Ectodermal cell (in vitro differentiated cells): ENCODE measurements around the gene KRTAP25-1.

Experiments
- H3K27ac ChIP-seq: 2 replicates; pipeline ENCODE4 v1.7.0; 2013; ENCODE audit warnings: mild to moderate bottlenecking, low read depth, low read length; ENCODE audit not compliant: insufficient read depth, poor library complexity, severe bottlenecking
- H3K27me3 ChIP-seq: 2 replicates; pipeline ENCODE4 v1.7.0; 2013; ENCODE audit warnings: mild to moderate bottlenecking, low read length; ENCODE audit not compliant: insufficient read depth, control insufficient read depth, poor library complexity, severe bottlenecking
- H3K36me3 ChIP-seq: one replicate; pipeline ENCODE4 v1.7.0; 2013; ENCODE audit warnings: low read length; ENCODE audit not compliant: control insufficient read depth, insufficient read depth
- H3K4me1 ChIP-seq: one replicate; pipeline ENCODE4 v1.7.0; 2013; ENCODE audit warnings: low read length; ENCODE audit not compliant: control insufficient read depth, insufficient read depth
- H3K4me3 ChIP-seq: 2 replicates; pipeline ENCODE4 v1.7.0; 2013; ENCODE audit warnings: low read depth, low read length, control low read depth; ENCODE audit not compliant: insufficient read depth
- H3K9me3 ChIP-seq: 2 replicates; pipeline ENCODE4 v1.7.0; 2013; ENCODE audit warnings: mild to moderate bottlenecking, low read length, moderate library complexity; ENCODE audit not compliant: control insufficient read depth
- WGBS, 2 experiments: methylation state at CpG; one replicate each; pipeline ENCODE4 v1.1.7; 2013; ENCODE audit warnings: missing lambda C conversion rate in 2 of 2; 5-methylcytosine and 5-hydroxymethylcytosine counted together

KRTAP25-1 gene

GRCh38 chr21:30255679-30256078, 33.6 kb downstream of the KRTAP25-1 start:
- no peaks in the 10 kb centered on the region for H3K4me1 ChIP-seq
- WGBS, 2 experiments: 89 to 100% methylated on average over 1 of the region's 1 CpG
- H3K9me3 ChIP-seq: no peaks in the 10 kb centered on the region
- H3K27me3 ChIP-seq: no peaks in the 10 kb centered on the region
- H3K36me3 ChIP-seq: no peaks in the 10 kb centered on the region
- H3K27ac ChIP-seq: no peak overlapping the region
- no peak overlapping the region for H3K4me3 ChIP-seq

GRCh38 chr21:30251781-30252180, 37.5 kb downstream of the KRTAP25-1 start:
- no peak overlapping the region for H3K27ac ChIP-seq
- no peaks in the 10 kb centered on the region for H3K9me3 ChIP-seq
- H3K4me3 ChIP-seq: no peak overlapping the region
- WGBS, 2 experiments: 100% methylated on average over 1 of the region's 1 CpG; no CpG with 5 or more reads in 1 of the 2 experiments
- no peaks in the 10 kb centered on the region for H3K27me3 ChIP-seq
- H3K4me1 ChIP-seq: no peaks in the 10 kb centered on the region
- H3K36me3 ChIP-seq: no peaks in the 10 kb centered on the region

GRCh38 chr21:30249936-30250335, 39.4 kb downstream of the KRTAP25-1 start:
- Histone ChIP-seq H3K4me1 (no peaks in the 10 kb centered on the region), H3K27ac (no peak overlapping the region), H3K36me3 (no peaks in the 10 kb centered on the region), H3K9me3 (no peaks in the 10 kb centered on the region), H3K27me3 (no peaks in the 10 kb centered on the region), H3K4me3 (no peak overlapping the region)
- WGBS, 2 experiments: 58 to 87% methylated on average over 2 to 3 of the region's 3 CpGs

- H3K4me3 ChIP-seq: no peak overlapping the region
These were observed 40.5 kb downstream of the KRTAP25-1 start for GRCh38 chr21:30248844-30249243.

GRCh38 chr21:30245061-30245460, 44.3 kb downstream of the KRTAP25-1 start:
- Histone ChIP-seq H3K27ac (no peak overlapping the region), H3K9me3 (no peaks in the 10 kb centered on the region), H3K4me1 (no peaks in the 10 kb centered on the region), H3K36me3 (no peaks in the 10 kb centered on the region), H3K27me3 (no peaks in the 10 kb centered on the region), H3K4me3 (no peak overlapping the region)

More at GRCh38 chr21:30248844-30249243, 40.5 kb downstream of the KRTAP25-1 start:
- H3K9me3 ChIP-seq: no peaks in the 10 kb centered on the region
- H3K36me3 ChIP-seq: no peaks in the 10 kb centered on the region
- WGBS, 2 experiments: 91 to 96% methylated on average over 9 of the region's 9 CpGs
- H3K27me3 ChIP-seq: no peaks in the 10 kb centered on the region
- no peaks in the 10 kb centered on the region for H3K4me1 ChIP-seq
- H3K27ac ChIP-seq: no peak overlapping the region

- H3K36me3 ChIP-seq: no peaks in the 10 kb centered on the region
- H3K4me1 ChIP-seq: no peaks in the 10 kb centered on the region
- H3K4me3 ChIP-seq: no peak overlapping the region
- no peaks in the 10 kb centered on the region for H3K27me3 ChIP-seq
- no peaks in the 10 kb centered on the region for H3K9me3 ChIP-seq
- H3K27ac ChIP-seq: no peak overlapping the region
These were observed 45.6 kb downstream of the KRTAP25-1 start for GRCh38 chr21:30243691-30244090.

GRCh38 chr21:30240661-30241060, 48.7 kb downstream of the KRTAP25-1 start:
- no peaks in the 10 kb centered on the region for H3K36me3 ChIP-seq
- H3K27me3 ChIP-seq: no peaks in the 10 kb centered on the region
- WGBS, 2 experiments: 93 to 94% methylated on average over 1 to 3 of the region's 3 CpGs
- no peak overlapping the region for H3K4me3 ChIP-seq
- H3K9me3 ChIP-seq: no peaks in the 10 kb centered on the region
- no peaks in the 10 kb centered on the region for H3K4me1 ChIP-seq
- H3K27ac ChIP-seq: no peak overlapping the region
